HG02588 (cell line): ENCODE results near the gene COL5A1.

ENCODE experiments used
- ATAC-seq: cut with Tn5 transposase; IDR thresholded peaks from one replicate; pipeline ENCODE4 v1.9.1; 2021; ENCODE audit warnings: mild to moderate bottlenecking, moderate library complexity; ENCODE audit not compliant: unreplicated experiment

Gene COL5A1

GRCh38 chr9:134885679-134886412 lies 244.2 kb downstream of the COL5A1 start:
- ATAC-seq: no peak

GRCh38 chr9:134886413-134886913 lies 244.9 kb downstream of the COL5A1 start:
- no peak for ATAC-seq

GRCh38 chr9:134887219-134887618 lies 245.6 kb downstream of the COL5A1 start:
- no peak for ATAC-seq

GRCh38 chr9:134887686-134888602 lies 246.3 kb downstream of the COL5A1 start:
- ATAC-seq: no peak

GRCh38 chr9:134888603-134889190 lies 247.1 kb downstream of the COL5A1 start:
- ATAC-seq: no peak

GRCh38 chr9:134889386-134890154 lies 248.0 kb downstream of the COL5A1 start:
- no peak for ATAC-seq

GRCh38 chr9:134890155-134890495 lies 248.5 kb downstream of the COL5A1 start:
- ATAC-seq: no peak

GRCh38 chr9:134891053-134891452 lies 249.4 kb downstream of the COL5A1 start:
- no peak for ATAC-seq

- ATAC-seq: no peak
Measured at GRCh38 chr9:134891713-134892112, 250.1 kb downstream of the COL5A1 start.

- ATAC-seq: no peak
Measured at GRCh38 chr9:134892221-134892620, 250.6 kb downstream of the COL5A1 start.

GRCh38 chr9:134892820-134893420 lies 251.3 kb downstream of the COL5A1 start:
- ATAC-seq: no peak
